ENCODE data around the gene ISCA1.

GRCh38 chr9:86326536-86326935 is 44.2 kb upstream of the ISCA1 start:
- TF ChIP-seq CTCF (IDR thresholded peaks at IDR 0.05) (no peak), POLR2AphosphoS5 (IDR thresholded peaks at IDR 0.05) (no peak)
